T-helper 2 cell treated with Interferon-gamma antibody and Interleukin-4, amounts not matched to agents 100 ng/mL and 5 ng/mL, for 36 hours (primary cell): ENCODE results near the gene SPTAN1. TPM values are rescaled to one million over a fixed set of nuclear protein-coding genes. Genes with fewer than 3 reads are reported as not detected.

Experiments used
- intact Hi-C: fragments of 100-400 bp; cut with micrococcal nuclease; formaldehyde crosslinking; loops from one replicate; pipeline ENCODE4 v1.15.1; 2023
- total RNA-seq: library from RNA; stranded (reverse); gene quantifications from 2 replicates; pipeline ENCODE4 v1.2.3, GENCODE V29; 2022

Gene SPTAN1
- total RNA-seq, 1 donor from 2014 or later, result 333 TPM

DNA sequence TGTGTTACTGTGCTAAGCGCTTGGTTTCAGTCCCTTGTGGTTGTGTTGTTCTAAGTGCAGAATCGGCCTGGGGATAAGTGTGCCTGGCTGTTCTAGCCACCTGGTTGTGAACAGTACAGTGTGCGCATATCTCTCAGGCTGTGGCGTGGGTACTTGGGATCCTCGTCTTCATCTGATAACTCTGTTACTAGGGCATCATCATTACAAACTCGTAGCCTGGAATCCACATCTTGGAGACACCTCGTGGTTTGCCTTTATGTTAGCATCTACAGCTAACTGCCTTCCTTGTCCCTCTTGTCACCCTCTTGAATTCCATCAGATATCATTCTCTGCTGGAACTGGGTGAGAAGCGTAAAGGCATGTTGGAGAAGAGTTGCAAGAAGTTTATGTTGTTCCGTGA, 41.5 kb downstream of the SPTAN1 start:
- intact Hi-C loops, result no loop called here

- intact Hi-C loops, result no loop called here
These were observed 43.1 kb downstream of the SPTAN1 start for GRCh38 chr9:128595471-128595870.

GRCh38 chr9:128600099-128600498, 47.7 kb downstream of the SPTAN1 start:
- intact Hi-C loops, result no loop called here

GRCh38 chr9:128603697-128604096, 51.3 kb downstream of the SPTAN1 start:
- intact Hi-C loops, result no loop called here

DNA sequence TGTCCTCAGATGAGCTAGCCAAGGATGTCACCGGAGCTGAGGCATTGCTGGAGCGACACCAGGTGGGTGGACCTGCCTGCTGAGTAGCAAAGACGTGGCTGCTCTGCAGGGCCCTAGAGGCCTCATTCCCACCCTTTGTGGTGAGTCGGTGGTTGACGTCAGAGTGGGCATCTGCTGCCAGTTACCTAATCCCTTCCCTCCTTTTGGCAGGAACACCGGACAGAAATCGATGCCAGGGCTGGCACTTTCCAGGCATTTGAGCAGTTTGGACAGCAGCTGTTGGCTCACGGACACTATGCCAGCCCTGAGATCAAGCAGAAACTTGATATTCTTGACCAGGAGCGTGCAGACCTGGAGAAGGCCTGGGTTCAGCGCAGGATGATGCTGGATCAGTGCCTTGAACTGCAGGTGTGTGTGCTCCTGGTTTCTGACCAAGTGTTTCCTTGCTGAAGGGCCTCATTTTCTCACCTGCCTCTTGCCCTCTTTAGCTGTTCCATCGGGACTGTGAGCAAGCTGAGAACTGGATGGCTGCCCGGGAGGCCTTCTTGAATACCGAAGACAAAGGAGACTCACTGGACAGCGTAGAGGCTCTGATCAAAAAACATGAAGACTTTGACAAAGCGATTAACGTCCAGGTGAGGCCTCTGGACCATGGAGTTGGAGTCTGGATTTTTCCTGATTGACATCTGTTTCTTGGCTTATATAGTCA, 55.4 kb downstream of the SPTAN1 start:
- intact Hi-C loops, result no loop called here

DNA sequence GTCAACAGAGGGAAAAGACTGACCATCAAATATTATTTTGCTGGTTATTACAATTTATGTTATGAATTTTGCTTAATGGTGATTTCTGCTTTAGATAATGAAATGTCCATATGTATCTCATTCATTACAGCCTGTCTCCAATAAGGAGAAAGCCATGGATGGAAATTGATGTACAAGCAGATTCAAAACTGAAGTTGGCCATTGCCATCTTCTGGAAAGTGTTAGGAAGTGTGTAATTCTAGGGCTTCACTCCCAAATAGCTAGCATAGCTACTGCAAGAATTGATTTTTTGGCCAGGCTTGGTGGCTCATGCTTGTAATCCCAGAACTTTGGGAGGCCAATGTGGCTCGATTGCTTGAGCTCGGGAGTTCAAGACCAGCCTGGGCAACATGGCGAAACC, 58.5 kb downstream of the SPTAN1 start:
- intact Hi-C loops, result no loop called here

- intact Hi-C loops, result no loop called here
These were observed 59.4 kb downstream of the SPTAN1 start for GRCh38 chr9:128611600-128612394.

DNA sequence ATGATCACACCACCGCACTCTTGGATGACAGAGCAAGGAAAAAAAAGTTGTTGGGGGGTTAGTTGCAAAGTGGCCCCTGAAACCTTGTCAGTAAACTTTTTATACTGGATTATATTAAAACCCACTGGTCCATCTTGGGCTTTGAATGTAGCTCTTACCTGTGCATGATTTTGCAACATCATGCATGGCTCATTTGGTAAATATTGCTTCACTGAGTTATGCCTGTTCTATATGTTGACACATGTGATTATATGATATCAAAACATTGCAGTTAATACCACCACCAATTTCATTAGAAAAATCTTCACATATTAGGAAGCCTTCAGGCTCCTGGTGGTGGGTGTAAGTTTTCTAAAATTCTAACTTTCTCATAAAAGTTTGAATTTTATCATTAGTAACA, 62.3 kb downstream of the SPTAN1 start:
- intact Hi-C loops, result no loop called here

GRCh38 chr9:128615571-128615970, 63.2 kb downstream of the SPTAN1 start:
- intact Hi-C loops, result no loop called here

DNA sequence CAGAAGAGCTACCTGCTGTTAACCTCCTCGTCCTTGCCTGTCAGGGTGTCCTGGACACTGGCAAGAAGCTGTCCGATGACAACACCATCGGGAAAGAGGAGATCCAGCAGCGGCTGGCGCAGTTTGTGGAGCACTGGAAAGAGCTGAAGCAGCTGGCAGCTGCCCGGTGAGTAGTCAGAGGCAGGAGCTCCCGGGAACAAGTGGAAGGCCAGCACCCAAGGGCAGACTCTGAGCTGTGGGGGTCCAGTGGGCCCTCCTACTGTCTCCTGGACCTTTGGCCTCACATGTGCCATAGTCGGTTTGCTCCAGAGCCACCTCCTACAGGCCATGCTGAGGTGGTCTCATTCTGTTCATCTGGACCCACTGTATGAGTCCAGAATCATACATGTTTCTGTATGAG, 65.6 kb downstream of the SPTAN1 start:
- intact Hi-C loops, result no loop called here

GRCh38 chr9:128619127-128619526, 66.7 kb downstream of the SPTAN1 start:
- intact Hi-C loops, result no loop called here

GRCh38 chr9:128619779-128620178, 67.4 kb downstream of the SPTAN1 start:
- intact Hi-C loops, result no loop called here

- intact Hi-C loops, result no loop called here
These were observed 69.5 kb downstream of the SPTAN1 start for GRCh38 chr9:128621730-128622455.

- intact Hi-C loops, result no loop called here
These were observed 72.2 kb downstream of the SPTAN1 start for GRCh38 chr9:128624566-128624965.

GRCh38 chr9:128625391-128626146, 73.2 kb downstream of the SPTAN1 start:
- intact Hi-C loops, result no loop called here

GRCh38 chr9:128626181-128626580, 73.8 kb downstream of the SPTAN1 start:
- intact Hi-C loops, result no loop called here

DNA sequence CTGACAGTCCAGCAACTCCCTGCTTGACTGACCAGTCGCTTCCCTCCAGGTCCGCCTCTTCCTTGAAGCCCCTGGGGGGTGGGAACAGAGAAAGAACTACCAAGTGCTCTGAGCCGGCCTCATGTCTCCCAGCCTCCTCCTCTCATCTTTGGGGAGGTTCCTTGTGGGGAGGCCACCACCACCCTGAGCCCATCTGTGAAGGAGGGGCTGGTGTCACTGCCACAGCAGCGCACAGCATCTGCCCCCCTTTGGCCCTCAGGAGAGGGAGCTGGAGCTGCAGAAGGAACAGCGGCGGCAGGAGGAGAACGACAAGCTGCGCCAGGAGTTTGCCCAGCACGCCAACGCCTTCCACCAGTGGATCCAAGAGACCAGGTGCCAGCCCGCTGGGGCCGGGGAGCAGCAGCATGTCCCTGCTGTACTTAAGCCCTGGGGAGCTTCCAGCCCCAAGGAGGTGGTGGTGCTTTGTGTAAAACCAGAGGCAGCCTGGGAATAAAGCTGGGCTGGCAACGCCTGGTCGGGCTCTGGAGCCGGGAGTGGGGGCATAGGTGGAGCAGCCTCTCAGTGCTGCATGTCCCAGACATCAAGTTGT, 74.8 kb downstream of the SPTAN1 start:
- intact Hi-C loops, result no loop called here

- intact Hi-C loops, result no loop called here
These were observed 75.5 kb downstream of the SPTAN1 start for GRCh38 chr9:128627906-128628305.

- intact Hi-C loops, result no loop called here
These were observed 76.2 kb downstream of the SPTAN1 start for GRCh38 chr9:128628471-128629048.

GRCh38 chr9:128629136-128629535, 76.7 kb downstream of the SPTAN1 start:
- intact Hi-C loops, result no loop called here
